Trophoblast cell (in vitro differentiated cells and primary cell): Measurements from ENCODE around the gene ALS2CL.
"Not testable (repeated sequence)": the region's sequence is repeated elsewhere in the genome, so short reads cannot be mapped to it uniquely, and the experiment has no call there.

ENCODE experiments used
- DNase-seq, 2 donors: peaks; one replicate each; pipeline ENCODE4 v3.0.0-alpha.2; 2016
- H2AFZ ChIP-seq: 2 replicates; pipeline ENCODE4 v1.6.1; 2013; ENCODE audit warnings: low read length, moderate library complexity, mild to moderate bottlenecking; ENCODE audit not compliant: insufficient read depth, poor library complexity
- H2AK5ac ChIP-seq: 2 replicates; pipeline ENCODE4 v1.6.1; 2013; ENCODE audit warnings: mild to moderate bottlenecking, low read length
- H2BK120ac ChIP-seq: 2 replicates; pipeline ENCODE4 v1.6.1; 2013; ENCODE audit warnings: low read length, mild to moderate bottlenecking, moderate library complexity; ENCODE audit not compliant: insufficient read depth, poor library complexity
- H2BK12ac ChIP-seq: 2 replicates; pipeline ENCODE4 v1.6.1; 2013; ENCODE audit warnings: mild to moderate bottlenecking, low read length, moderate library complexity
- H2BK5ac ChIP-seq: 2 replicates; pipeline ENCODE4 v1.6.1; 2013; ENCODE audit warnings: low read length, low read depth, moderate library complexity, mild to moderate bottlenecking; ENCODE audit not compliant: poor library complexity
- H3K14ac ChIP-seq: 2 replicates; pipeline ENCODE4 v1.6.1; 2013; ENCODE audit warnings: mild to moderate bottlenecking, low read length
- H3K18ac ChIP-seq: 2 replicates; pipeline ENCODE4 v1.6.1; 2013; ENCODE audit warnings: mild to moderate bottlenecking, low read length
- H3K23ac ChIP-seq: 2 replicates; pipeline ENCODE4 v1.6.1; 2013; ENCODE audit warnings: low read length
- H3K27ac ChIP-seq: 2 replicates; pipeline ENCODE4 v1.5.1; 2013; ENCODE audit warnings: low read depth, mild to moderate bottlenecking, inconsistent platforms, low read length, moderate library complexity
- H3K27me3 ChIP-seq: 2 replicates; pipeline ENCODE4 v1.6.1; 2013; ENCODE audit warnings: inconsistent platforms, mild to moderate bottlenecking, low read length, moderate library complexity; ENCODE audit not compliant: insufficient read depth
- H3K36me3 ChIP-seq, 2 experiments: 1 replicate in 1 of 2; 2 replicates in 1 of 2; pipeline ENCODE4 v1.6.1; 2013; ENCODE audit warnings: low read length in 2 of 2, mild to moderate bottlenecking in 2 of 2, moderate library complexity in 1 of 2; ENCODE audit not compliant: insufficient read depth in 2 of 2, control insufficient read depth in 1 of 2
- H3K4ac ChIP-seq: 2 replicates; pipeline ENCODE4 v1.6.1; 2013; ENCODE audit warnings: low read depth, mild to moderate bottlenecking, low read length, moderate library complexity
- H3K4me1 ChIP-seq, 2 experiments: 1 replicate in 1 of 2; 2 replicates in 1 of 2; pipeline ENCODE4 v1.6.1; 2013; ENCODE audit warnings: low read length in 2 of 2, mild to moderate bottlenecking in 2 of 2, moderate library complexity in 1 of 2; ENCODE audit not compliant: insufficient read depth in 2 of 2, control insufficient read depth in 1 of 2
- H3K4me2 ChIP-seq: 2 replicates; pipeline ENCODE4 v1.6.1; 2013; ENCODE audit warnings: inconsistent platforms, mild to moderate bottlenecking, low read length, moderate library complexity
- H3K4me3 ChIP-seq: 2 replicates; pipeline ENCODE4 v1.5.1; 2013; ENCODE audit warnings: mild to moderate bottlenecking, low read depth, low read length, inconsistent platforms
- H3K79me1 ChIP-seq: one replicate; pipeline ENCODE4 v1.6.1; 2013; ENCODE audit warnings: low read length
- H3K79me2 ChIP-seq: 2 replicates; pipeline ENCODE4 v1.6.1; 2013; ENCODE audit warnings: low read length, mild to moderate bottlenecking; ENCODE audit not compliant: control insufficient read depth, insufficient read depth, poor library complexity
- H3K9ac ChIP-seq: 2 replicates; pipeline ENCODE4 v1.6.1; 2013; ENCODE audit warnings: mild to moderate bottlenecking, low read length
- H3K9me3 ChIP-seq: 2 replicates; pipeline ENCODE4 v1.6.1; 2013; ENCODE audit warnings: low read depth, mild to moderate bottlenecking, control low read depth, inconsistent platforms, low read length; ENCODE audit not compliant: insufficient read depth
- H4K12ac ChIP-seq: 2 replicates; pipeline ENCODE4 v1.6.1; 2013; ENCODE audit warnings: low read depth, mild to moderate bottlenecking, low read length, moderate library complexity
- H4K8ac ChIP-seq: 2 replicates; pipeline ENCODE4 v1.6.1; 2013; ENCODE audit warnings: low read depth, mild to moderate bottlenecking, low read length, moderate library complexity
- H4K91ac ChIP-seq: one replicate; pipeline ENCODE4 v1.6.1; 2013; ENCODE audit warnings: low read depth, mild to moderate bottlenecking, low read length, moderate library complexity
- WGBS: extraction: QIAGEN DNeasy Blood & Tissue Kit; methylation state at CpG from one replicate; pipeline ENCODE4 v1.1.7; 2013; ENCODE audit warnings: missing lambda C conversion rate; ENCODE audit not compliant: insufficient read length, insufficient coverage; ENCODE audit errors: extremely low coverage; 5-methylcytosine and 5-hydroxymethylcytosine counted together

ALS2CL gene

DNA sequence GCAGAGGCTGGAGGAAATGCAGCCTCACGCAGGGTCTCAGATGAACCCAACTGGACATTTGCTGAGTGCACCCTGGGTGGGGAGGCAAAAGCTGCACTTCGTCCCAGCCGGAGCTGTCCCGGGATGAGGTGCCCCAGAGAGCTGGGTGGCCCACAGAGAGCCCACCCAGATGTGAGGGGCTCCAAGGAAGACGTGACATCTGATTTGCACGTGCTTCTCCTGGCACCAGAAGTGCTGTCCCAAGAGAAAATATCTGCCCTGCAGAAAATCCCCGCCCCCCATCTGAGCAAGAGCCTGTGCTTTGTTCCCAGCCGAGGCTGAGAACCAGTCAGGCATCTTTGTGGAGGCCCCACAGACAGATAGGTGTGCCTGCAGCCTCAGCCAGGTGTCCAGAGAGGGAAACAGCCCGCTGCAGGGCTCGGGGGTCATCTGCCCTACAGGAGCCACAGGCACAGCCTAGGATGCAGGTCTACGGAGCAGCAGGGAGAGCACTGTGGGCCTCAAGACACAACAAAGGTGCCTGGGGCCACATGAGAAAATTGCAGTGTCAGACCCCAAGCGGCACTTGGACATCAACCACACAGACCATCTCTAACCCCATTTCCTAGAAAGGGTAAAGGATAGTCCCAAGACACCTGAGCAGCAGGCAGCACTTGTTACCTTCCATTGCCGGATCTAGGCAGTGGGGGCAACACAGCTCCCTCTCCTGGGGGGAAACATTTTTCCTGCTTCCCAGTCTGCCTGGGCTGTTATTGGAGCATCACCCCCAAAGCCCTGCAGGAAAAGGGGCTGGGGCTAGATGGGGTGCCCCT lies 13.5 kb upstream of the ALS2CL start:
- peaks cover 3% of the 10 kb centered on the region for H3K9me3 ChIP-seq
- no peak overlapping the region for H3K23ac ChIP-seq
- H3K9ac ChIP-seq: no peak overlapping the region
- peaks cover 26 to 29% of the 10 kb centered on the region in 2 experiments for H3K4me1 ChIP-seq
- DNase-seq: no peak
- H2BK5ac ChIP-seq: no peak overlapping the region
- H3K14ac ChIP-seq: peak overlapping the region; percentile 9
- no peaks in the 10 kb centered on the region for H3K27me3 ChIP-seq
- H2AK5ac ChIP-seq: no peak overlapping the region
- H4K8ac ChIP-seq: no peak overlapping the region
- no CpG with 5 or more reads among the region's 13 CpGs for WGBS
- peak overlapping the region; percentile 76 for H4K91ac ChIP-seq
- no peaks in the 10 kb centered on the region for H3K79me2 ChIP-seq
- peak overlapping the region; percentile 38 for H3K4me2 ChIP-seq
- H2BK120ac ChIP-seq: no peak overlapping the region
- H3K79me1 ChIP-seq: peaks cover 4% of the 10 kb centered on the region
- H4K12ac ChIP-seq: no peak overlapping the region
- H3K4me3 ChIP-seq: no peak overlapping the region
- H3K4ac ChIP-seq: no peak overlapping the region
- no peak overlapping the region for H2AFZ ChIP-seq
- H3K18ac ChIP-seq: peak overlapping the region; percentile 34
- H3K27ac ChIP-seq: peak overlapping the region; percentile 8
- no peaks in the 10 kb centered on the region for H3K36me3 ChIP-seq
- no peak overlapping the region for H2BK12ac ChIP-seq

GRCh38 chr3:46705751-46706552 lies 12.5 kb upstream of the ALS2CL start:
- H3K14ac ChIP-seq: no peak overlapping the region
- peak overlapping the region; percentile 8 for H3K27ac ChIP-seq
- peaks cover 4% of the 10 kb centered on the region for H3K79me1 ChIP-seq
- peak overlapping the region; percentile 38 for H3K4me2 ChIP-seq
- no peak overlapping the region for H4K12ac ChIP-seq
- no peak overlapping the region for H3K23ac ChIP-seq
- peak overlapping the region; percentile 7 for H3K18ac ChIP-seq
- DNase-seq: peak; percentile 47 to 66
- no peaks in the 10 kb centered on the region for H3K27me3 ChIP-seq
- WGBS: no CpG with 5 or more reads among the region's 19 CpGs
- H3K4ac ChIP-seq: no peak overlapping the region
- peaks cover 17 to 21% of the 10 kb centered on the region in 2 experiments for H3K4me1 ChIP-seq
- no peak overlapping the region for H3K4me3 ChIP-seq
- peak overlapping the region; percentile 9 for H2BK12ac ChIP-seq
- no peak overlapping the region for H2BK120ac ChIP-seq
- no peak overlapping the region for H2AK5ac ChIP-seq
- no peaks in the 10 kb centered on the region for H3K79me2 ChIP-seq
- H2AFZ ChIP-seq: no peak overlapping the region
- no peaks in the 10 kb centered on the region for H3K36me3 ChIP-seq
- H4K91ac ChIP-seq: peak overlapping the region; percentile 76
- no peak overlapping the region for H3K9ac ChIP-seq
- H3K9me3 ChIP-seq: peaks cover 3% of the 10 kb centered on the region
- no peak overlapping the region for H2BK5ac ChIP-seq
- no peak overlapping the region for H4K8ac ChIP-seq

GRCh38 chr3:46705022-46705530 lies 11.6 kb upstream of the ALS2CL start:
- WGBS: no CpG with 5 or more reads among the region's 4 CpGs
- no peak overlapping the region for H3K23ac ChIP-seq
- no peak overlapping the region for H3K18ac ChIP-seq
- DNase-seq: peak; percentile 55 to 86
- H3K9ac ChIP-seq: no peak overlapping the region
- H3K27me3 ChIP-seq: no peaks in the 10 kb centered on the region
- no peak overlapping the region for H2BK12ac ChIP-seq
- H4K12ac ChIP-seq: no peak overlapping the region
- H3K14ac ChIP-seq: no peak overlapping the region
- peaks cover 17 to 21% of the 10 kb centered on the region in 2 experiments for H3K4me1 ChIP-seq
- H3K36me3 ChIP-seq: no peaks in the 10 kb centered on the region
- H2BK120ac ChIP-seq: no peak overlapping the region
- no peaks in the 10 kb centered on the region for H3K79me2 ChIP-seq
- H2AK5ac ChIP-seq: no peak overlapping the region
- no peak overlapping the region for H3K4me2 ChIP-seq
- H3K4ac ChIP-seq: no peak overlapping the region
- peaks cover 4% of the 10 kb centered on the region for H3K79me1 ChIP-seq
- no peak overlapping the region for H4K91ac ChIP-seq
- H2AFZ ChIP-seq: no peak overlapping the region
- H4K8ac ChIP-seq: no peak overlapping the region
- H2BK5ac ChIP-seq: no peak overlapping the region
- peaks cover 3% of the 10 kb centered on the region for H3K9me3 ChIP-seq
- H3K4me3 ChIP-seq: no peak overlapping the region
- H3K27ac ChIP-seq: no peak overlapping the region

GRCh38 chr3:46704346-46704745 lies 10.9 kb upstream of the ALS2CL start:
- Histone ChIP-seq H3K4me1 (peaks cover 17 to 21% of the 10 kb centered on the region in 2 experiments), H2AK5ac (peak overlapping the region; percentile 18)
- H4K8ac ChIP-seq, H3K14ac ChIP-seq, H3K27me3 ChIP-seq, DNase-seq, H3K23ac ChIP-seq, H2AFZ ChIP-seq, H2BK12ac ChIP-seq, H3K4me3 ChIP-seq, H4K91ac ChIP-seq, H3K4ac ChIP-seq, H3K79me2 ChIP-seq, H3K36me3 ChIP-seq, H3K79me1 ChIP-seq, H3K4me2 ChIP-seq, H2BK120ac ChIP-seq, H3K18ac ChIP-seq, H3K9ac ChIP-seq, H4K12ac ChIP-seq, H3K27ac ChIP-seq, H3K9me3 ChIP-seq, H2BK5ac ChIP-seq: not testable (repeated sequence)
- WGBS: no CpG with 5 or more reads among the region's 7 CpGs
